SK-N-SH (cell line): ENCODE measurements around the gene PCDHB13. TPM values are rescaled to one million over a fixed set of nuclear protein-coding genes. Genes with fewer than 3 reads are reported as not detected.
"Not testable (repeated sequence)": the region's sequence is repeated elsewhere in the genome, so short reads cannot be mapped to it uniquely, and the experiment has no call there.

Source experiments
- CTCF ChIA-PET: fragments of 300-600, 350-600 bp; formaldehyde crosslinking; extraction: SDS; loops from one replicate; lab custom pipeline; 2021; lab: Yijun Ruan, JAX
- POLR2A ChIA-PET: fragments of 350-600 bp; sonication (Branson Sonifier 250); formaldehyde crosslinking; extraction: SDS; loops from one replicate; lab custom pipeline; 2020; ENCODE audit warnings: antibody characterized with exemption, inconsistent platforms; lab: Yijun Ruan, JAX
- DNase-seq: peaks from one replicate; pipeline ENCODE4 v3.0.0; 2012
- H2AFZ ChIP-seq: fragments of 200-600 bp; sonication (generic); 2 replicates; pipeline ENCODE4 v1.8.1; 2016; ENCODE audit warnings: antibody characterized with exemption, mild to moderate bottlenecking, low read depth
- H3F3A ChIP-seq: fragments of 200-600 bp; sonication (generic); replicated peaks from 2 replicates; pipeline ENCODE3; 2016; ENCODE audit warnings: antibody characterized with exemption, mild to moderate bottlenecking; ENCODE audit not compliant: insufficient read depth
- H3K27ac ChIP-seq, 2 experiments: fragments of 200-500 bp in 1 of 2; fragments of 200-600 bp in 1 of 2; sonication (Bioruptor generic) in 1 of 2; sonication (generic), shearing (Covaris generic) in 1 of 2; 2 replicates each; pipeline versions ENCODE4 v1.5.1 to v1.6.1; 2014 to 2016; ENCODE audit warnings: low read depth in 2 of 2, inconsistent platforms in 1 of 2, low read length in 1 of 2, mild to moderate bottlenecking in 1 of 2, mixed read lengths in 1 of 2
- H3K27me3 ChIP-seq: fragments of 200-600 bp; sonication (generic), shearing (Covaris generic); 2 replicates; pipeline ENCODE4 v1.6.1; 2016; ENCODE audit warnings: mixed run types; ENCODE audit not compliant: insufficient read depth
- H3K36me3 ChIP-seq, 2 experiments: fragments of 200-500 bp in 1 of 2; fragments of 200-600 bp in 1 of 2; sonication (Bioruptor generic) in 1 of 2; sonication (generic) in 1 of 2; replicated peaks in 1 of 2; 2 replicates each; pipeline versions ENCODE3 to v1.5.1; 2014 to 2016; ENCODE audit warnings: low read length in 1 of 2, mild to moderate bottlenecking in 1 of 2; ENCODE audit not compliant: insufficient read depth in 2 of 2, control insufficient read depth in 1 of 2
- H3K4me1 ChIP-seq, 2 experiments: fragments of 200-500 bp in 1 of 2; fragments of 200-600 bp in 1 of 2; sonication (Bioruptor generic) in 1 of 2; sonication (generic), shearing (Covaris generic) in 1 of 2; 2 replicates each; pipeline versions ENCODE4 v1.5.1 to v1.6.1; 2014 to 2016; ENCODE audit warnings: low read depth in 1 of 2, low read length in 1 of 2, mixed run types in 1 of 2; ENCODE audit not compliant: insufficient read depth in 2 of 2, control insufficient read depth in 1 of 2
- H3K4me2 ChIP-seq: fragments of 200-600 bp; sonication (generic), shearing (Covaris generic); 2 replicates; pipeline ENCODE4 v1.6.1; 2017; ENCODE audit warnings: mixed run types
- H3K4me3 ChIP-seq, 2 experiments: fragments of 200-500 bp in 1 of 2; fragments of 200-600 bp in 1 of 2; sonication (Bioruptor generic) in 1 of 2; sonication (generic), shearing (Covaris generic) in 1 of 2; 2 replicates each; pipeline versions ENCODE4 v1.5.1 to v1.8.1; 2014 to 2016; ENCODE audit warnings: low read depth in 2 of 2, inconsistent platforms in 1 of 2, low read length in 1 of 2, mild to moderate bottlenecking in 1 of 2, mixed read lengths in 1 of 2, moderate library complexity in 1 of 2
- H3K79me2 ChIP-seq: fragments of 200-600 bp; sonication (generic); 2 replicates; pipeline ENCODE4 v1.8.1; 2017; ENCODE audit warnings: mild to moderate bottlenecking; ENCODE audit not compliant: insufficient read depth
- H3K9ac ChIP-seq: fragments of 200-600 bp; sonication (generic); 2 replicates; pipeline ENCODE4 v1.6.1; 2017; ENCODE audit warnings: mixed run types
- H3K9me2 ChIP-seq: fragments of 200-600 bp; sonication (generic); 2 replicates; pipeline ENCODE4 v1.6.1; 2017; ENCODE audit warnings: mixed run types
- H3K9me3 ChIP-seq: fragments of 200-600 bp; sonication (generic); 2 replicates; pipeline ENCODE4 v1.6.1; 2017; ENCODE audit warnings: mixed run types, mild to moderate bottlenecking, moderate library complexity
- H4K20me1 ChIP-seq: fragments of 200-600 bp; sonication (generic); 2 replicates; pipeline ENCODE4 v1.6.1; 2017; ENCODE audit warnings: mild to moderate bottlenecking, mixed run types; ENCODE audit not compliant: insufficient read depth
- CHD2 ChIP-seq: fragments of 150-350 bp; IDR thresholded peaks from 2 replicates; pipeline ENCODE4 v1.6.1; 2018; ENCODE audit warnings: low read length; ENCODE audit not compliant: partially characterized antibody
- CTCF ChIP-seq: fragments of 200-600 bp; sonication (generic); IDR thresholded peaks from 2 replicates; pipeline ENCODE4 v1.6.1; 2017; ENCODE audit warnings: antibody characterized with exemption, mild to moderate bottlenecking, moderate library complexity
- EP300 ChIP-seq, 2 experiments: IDR thresholded peaks; 2 replicates each; pipeline versions ENCODE4 v1.4.0 to v1.6.1; 2012; ENCODE audit warnings: borderline replicate concordance in 1 of 2, low read depth in 1 of 2, low read length in 1 of 2
- FOXM1 ChIP-seq: IDR thresholded peaks from 2 replicates; pipeline ENCODE4 v1.4.0; 2012; ENCODE audit warnings: low read depth, mild to moderate bottlenecking
- GATA2 ChIP-seq: sonication (generic); formaldehyde crosslinking; IDR thresholded peaks from 2 replicates; pipeline ENCODE4 v1.5.0; 2020; ENCODE audit warnings: mild to moderate bottlenecking, missing genetic modification reagents
- RAD21 ChIP-seq: IDR thresholded peaks from 2 replicates; pipeline ENCODE4 v1.6.1; 2012; ENCODE audit warnings: mild to moderate bottlenecking, low read length
- RFX5 ChIP-seq: IDR thresholded peaks from 2 replicates; pipeline ENCODE4 v1.6.1; 2012; ENCODE audit warnings: mild to moderate bottlenecking, improper control_type of control experiment, low read length
- SIN3A ChIP-seq: IDR thresholded peaks from 2 replicates; pipeline ENCODE4 v1.6.1; 2012; ENCODE audit warnings: low read depth, mild to moderate bottlenecking, low read length, moderate library complexity, borderline replicate concordance
- TAF1 ChIP-seq: IDR thresholded peaks from 2 replicates; pipeline ENCODE4 v1.6.1; 2012; ENCODE audit warnings: low read depth, mild to moderate bottlenecking, low read length, moderate library complexity, borderline replicate concordance
- USF1 ChIP-seq: IDR thresholded peaks from 2 replicates; pipeline ENCODE4 v1.4.0; 2012; ENCODE audit warnings: low read depth, borderline replicate concordance
- YY1 ChIP-seq: IDR thresholded peaks from 2 replicates; pipeline ENCODE4 v1.4.0; 2012; ENCODE audit warnings: low read depth, mild to moderate bottlenecking
- WGBS: methylation state at CpG from one replicate; pipeline ENCODE4 v1.1.6; 2017; ENCODE audit warnings: low lambda C conversion rate; 5-methylcytosine and 5-hydroxymethylcytosine counted together
- polyA plus RNA-seq, 3 experiments: library from polyadenylated mRNA; depleted of rRNA; stranded (reverse); fragments of >200 nt; gene quantifications; 2 replicates each; pipeline ENCODE4 v1.2.3, GENCODE V29; 2012

Gene PCDHB13
- polyA plus RNA-seq, 1 of the 3 experiments (the other 2 are of a cell fraction): 0.85 TPM

GRCh38 chr5:141175933-141176332, 37.8 kb upstream of the PCDHB13 start:
- POLR2A ChIA-PET: no interaction called here
- no peaks in the 10 kb centered on the region for H3K79me2 ChIP-seq

GRCh38 chr5:141177577-141178191, 36.0 kb upstream of the PCDHB13 start, which contains the start of gene PCDHB8:
Gene PCDHB8, plus strand, starts transcription at chr5:141177790. Its CDS starts 245 bp downstream, at chr5:141178035.
- not testable (repeated sequence) for H3K9me2 ChIP-seq, H4K20me1 ChIP-seq, H3K27me3 ChIP-seq, H2AFZ ChIP-seq, H3K4me1 ChIP-seq, H3K27ac ChIP-seq, H3F3A ChIP-seq
- CTCF ChIA-PET: interaction anchor here (0.7 to 1.8 kb wide), 16 partner anchors 9 to 410 kb away, joined by 3 to 11 read pairs (median 4); partner anchors contain the start of genes PCDHAC1, PCDHB14, PCDHB5 and PCDHB6
- DNase-seq: peak; percentile 69
- peak within 1 kb of the TSS; percentile 42; the same call in 1 of the 2 replicates for H3K4me2 ChIP-seq
- peak within 1 kb of the TSS; percentile 24 to 40; a peak in 3 of 4 replicates for H3K4me3 ChIP-seq
- TF ChIP-seq CTCF: peak; percentile 51
- TF ChIP-seq, all 33 proteins: peak for 1; not testable (repeated sequence) for 32
- H3K9ac ChIP-seq, POLR2A ChIA-PET, H3K79me2 ChIP-seq, H3K9me3 ChIP-seq, H3K36me3 ChIP-seq: not testable (repeated sequence)
- WGBS: 28% methylated on average over 14 of the region's 18 CpGs

More at GRCh38 chr5:141175933-141176332, 37.8 kb upstream of the PCDHB13 start:
- Histone ChIP-seq H3F3A (no peaks in the 10 kb centered on the region), H2AFZ (no peak overlapping the region), H3K9ac (no peak overlapping the region), H3K27me3 (no peaks in the 10 kb centered on the region), H3K4me3 (no peak overlapping the region), H3K27ac (no peak overlapping the region), H3K4me2 (no peak overlapping the region), H3K9me3 (no peaks in the 10 kb centered on the region; the same call in 1 of the 2 replicates), H4K20me1 (no peaks in the 10 kb centered on the region), H3K9me2 (no peaks in the 10 kb centered on the region), H3K4me1 (no peaks in the 10 kb centered on the region; a peak in 1 of 4 replicates), H3K36me3 (no peaks in the 10 kb centered on the region)
- CTCF ChIA-PET: interaction anchor here (0.6 to 1.0 kb wide), 2 partner anchors 30 to 33 kb away, joined by 3 to 4 read pairs; no protein-coding TSS in a partner anchor
- no peak for DNase-seq
- TF ChIP-seq RAD21 (no peak), FOXM1 (no peak), RFX5 (no peak), TAF1 (no peak), GATA2 (no peak), CHD2 (no peak), USF1 (no peak), YY1 (no peak), SIN3A (no peak), CTCF (no peak), EP300 (IDR thresholded peaks at IDR 0.05; ENCODE audit: borderline replicate concordance in 1 of 2, low read depth in 1 of 2, low read length in 1 of 2) (no peak)
- 52% methylated on average over 1 of the region's 1 CpG for WGBS

GRCh38 chr5:141179371-141179770, 34.3 kb upstream of the PCDHB13 start:
- H3K4me2 ChIP-seq, H3K79me2 ChIP-seq, H3K36me3 ChIP-seq, H3F3A ChIP-seq, DNase-seq, H3K9me3 ChIP-seq, H2AFZ ChIP-seq, H3K4me3 ChIP-seq, H3K9me2 ChIP-seq, CTCF ChIA-PET, POLR2A ChIA-PET, H4K20me1 ChIP-seq, H3K27ac ChIP-seq, H3K27me3 ChIP-seq, H3K9ac ChIP-seq, H3K4me1 ChIP-seq: not testable (repeated sequence)
- WGBS: 62% methylated on average over 33 of the region's 39 CpGs
